Endometrial microvascular endothelial cells (primary cell): ENCODE data around the gene RPS6KA4. TPM values are rescaled to one million over a fixed set of nuclear protein-coding genes. Genes with fewer than 3 reads are reported as not detected.

Experiments
- in situ Hi-C: cut with HindIII; loops from 2 replicates; pipeline ENCODE4 v1.10.0; 2017; ENCODE audit warnings: low sequenced_read_pairs, low pct_unique_long_range_greater_than_20kb; ENCODE audit errors: inconsistent ontology term
- total RNA-seq: library from RNA; depleted of rRNA; stranded (reverse); fragments of >200 nt; gene quantifications from one replicate; pipeline ENCODE4 v1.2.3, GENCODE V29; 2015; ENCODE audit errors: inconsistent ontology term

RPS6KA4 gene
- total RNA-seq, 1 donor from 2014 or later = 69.0 TPM

DNA sequence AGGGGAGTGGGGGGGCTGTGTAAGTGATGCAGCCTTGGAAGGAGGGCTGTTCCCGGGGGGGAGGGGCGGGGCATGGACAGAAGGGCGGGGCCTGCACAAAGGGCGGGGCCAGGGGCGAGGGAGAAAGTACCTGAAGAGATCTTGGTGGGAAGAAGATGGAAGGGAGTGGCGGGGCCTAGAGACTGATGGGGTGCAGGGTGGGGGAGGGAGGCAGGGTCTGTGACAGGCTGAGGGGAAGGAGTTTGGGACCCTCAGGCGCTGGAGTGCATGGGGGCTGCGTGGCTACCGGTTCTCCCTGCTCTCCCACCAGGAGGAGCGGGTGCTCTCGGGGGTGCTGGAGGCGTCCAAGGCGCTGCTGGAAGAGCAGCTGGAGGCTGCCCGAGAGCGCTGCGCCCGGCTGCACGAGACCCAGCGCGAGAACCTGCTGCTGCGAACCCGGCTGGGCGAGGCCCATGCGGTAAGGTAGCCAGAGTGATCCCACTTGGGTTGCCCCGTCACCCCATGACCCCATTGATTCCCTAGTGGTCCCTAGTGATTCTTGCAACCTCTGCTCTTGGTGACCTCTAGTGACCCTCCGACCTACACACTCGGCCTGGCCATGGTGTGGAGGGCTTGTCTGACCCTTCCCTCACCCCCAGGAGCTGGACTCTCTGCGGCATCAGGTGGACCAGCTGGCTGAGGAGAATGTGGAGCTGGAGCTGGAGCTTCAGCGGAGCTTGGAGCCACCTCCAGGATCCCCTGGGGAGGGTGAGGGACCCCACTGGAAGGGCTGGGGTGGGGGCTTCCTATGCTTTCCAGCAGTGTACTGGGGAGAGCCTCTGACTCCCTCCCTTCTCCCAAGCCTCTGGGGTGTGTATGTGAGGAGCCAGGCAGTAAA is 15.9 kb upstream of the RPS6KA4 start:
- in situ Hi-C loops = no loop called here

DNA sequence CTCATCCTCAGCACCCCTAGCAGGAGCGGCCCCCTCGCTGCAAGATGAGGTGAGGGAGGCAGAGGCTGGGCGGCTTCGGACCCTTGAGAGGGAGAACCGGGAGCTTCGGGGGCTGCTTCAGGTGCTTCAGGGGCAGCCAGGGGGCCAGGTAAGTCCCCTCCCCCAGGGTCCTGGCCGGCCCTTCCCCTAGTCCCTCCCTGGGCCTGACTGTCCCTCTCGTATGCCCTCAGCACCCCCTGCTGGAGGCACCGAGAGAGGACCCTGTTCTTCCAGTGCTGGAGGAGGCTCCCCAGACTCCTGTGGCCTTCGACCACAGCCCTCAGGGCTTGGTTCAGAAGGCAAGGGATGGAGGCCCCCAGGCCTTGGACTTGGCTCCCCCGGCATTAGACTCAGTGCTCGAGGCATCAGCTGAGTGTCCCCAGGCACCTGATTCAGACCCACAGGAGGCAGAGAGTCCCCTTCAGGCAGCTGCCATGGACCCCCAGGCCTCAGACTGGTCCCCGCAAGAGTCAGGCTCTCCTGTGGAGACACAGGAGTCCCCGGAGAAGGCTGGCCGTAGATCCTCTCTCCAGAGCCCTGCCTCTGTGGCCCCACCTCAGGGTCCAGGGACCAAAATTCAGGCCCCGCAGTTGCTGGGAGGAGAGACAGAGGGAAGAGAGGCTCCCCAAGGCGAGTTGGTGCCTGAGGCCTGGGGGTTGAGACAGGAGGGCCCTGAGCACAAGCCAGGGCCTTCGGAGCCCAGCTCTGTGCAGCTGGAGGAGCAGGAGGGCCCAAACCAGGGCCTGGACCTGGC is 15.0 kb upstream of the RPS6KA4 start:
- in situ Hi-C loops = no loop called here

DNA sequence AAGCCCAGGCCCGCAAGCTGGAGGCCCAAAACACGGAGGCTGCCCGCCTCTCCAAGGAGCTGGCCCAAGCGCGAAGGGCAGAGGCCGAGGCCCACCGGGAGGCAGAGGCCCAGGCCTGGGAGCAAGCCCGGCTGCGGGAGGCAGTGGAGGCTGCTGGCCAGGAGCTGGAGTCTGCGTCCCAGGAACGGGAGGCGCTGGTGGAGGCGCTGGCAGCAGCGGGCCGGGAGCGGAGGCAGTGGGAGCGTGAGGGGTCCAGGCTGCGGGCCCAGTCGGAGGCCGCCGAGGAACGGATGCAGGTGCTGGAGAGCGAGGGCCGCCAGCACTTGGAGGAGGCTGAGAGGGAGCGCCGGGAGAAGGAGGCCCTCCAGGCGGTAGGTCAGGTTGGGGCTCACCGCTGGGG is 14.2 kb upstream of the RPS6KA4 start:
- in situ Hi-C loops = no loop called here

DNA sequence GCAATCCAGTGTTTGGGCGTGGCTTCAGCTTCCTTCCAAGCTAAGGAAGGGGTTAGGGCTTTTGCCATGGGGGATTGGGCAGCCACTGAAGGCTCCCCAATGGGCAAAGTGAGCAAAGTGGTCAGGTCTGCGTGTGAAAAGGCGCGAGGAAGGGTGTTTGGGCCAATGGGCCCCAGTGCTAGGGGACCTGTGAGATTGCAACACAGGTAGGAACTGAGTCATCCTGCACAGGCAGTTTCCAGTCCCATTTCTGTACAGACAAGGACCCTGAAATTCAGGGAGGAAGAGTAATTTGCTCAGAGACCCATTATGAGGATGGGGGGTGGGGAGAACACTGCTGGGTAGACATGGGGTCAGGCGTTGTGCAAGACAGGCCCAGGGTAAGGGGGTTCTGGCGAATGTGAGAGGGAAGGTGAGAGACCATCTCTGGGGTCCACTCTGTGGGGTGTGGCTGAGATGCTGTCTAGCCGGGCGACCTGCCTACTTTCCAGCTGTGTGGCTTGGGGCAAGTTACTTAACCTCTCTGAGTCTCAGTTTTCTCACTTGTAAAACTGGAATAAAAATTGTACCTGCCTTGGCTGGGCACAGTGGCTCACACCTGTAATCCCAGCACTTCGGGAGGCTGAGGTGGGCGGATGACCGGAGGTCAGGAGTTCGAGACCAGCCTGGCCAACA is 11.6 kb upstream of the RPS6KA4 start:
- in situ Hi-C loops = no loop called here

DNA sequence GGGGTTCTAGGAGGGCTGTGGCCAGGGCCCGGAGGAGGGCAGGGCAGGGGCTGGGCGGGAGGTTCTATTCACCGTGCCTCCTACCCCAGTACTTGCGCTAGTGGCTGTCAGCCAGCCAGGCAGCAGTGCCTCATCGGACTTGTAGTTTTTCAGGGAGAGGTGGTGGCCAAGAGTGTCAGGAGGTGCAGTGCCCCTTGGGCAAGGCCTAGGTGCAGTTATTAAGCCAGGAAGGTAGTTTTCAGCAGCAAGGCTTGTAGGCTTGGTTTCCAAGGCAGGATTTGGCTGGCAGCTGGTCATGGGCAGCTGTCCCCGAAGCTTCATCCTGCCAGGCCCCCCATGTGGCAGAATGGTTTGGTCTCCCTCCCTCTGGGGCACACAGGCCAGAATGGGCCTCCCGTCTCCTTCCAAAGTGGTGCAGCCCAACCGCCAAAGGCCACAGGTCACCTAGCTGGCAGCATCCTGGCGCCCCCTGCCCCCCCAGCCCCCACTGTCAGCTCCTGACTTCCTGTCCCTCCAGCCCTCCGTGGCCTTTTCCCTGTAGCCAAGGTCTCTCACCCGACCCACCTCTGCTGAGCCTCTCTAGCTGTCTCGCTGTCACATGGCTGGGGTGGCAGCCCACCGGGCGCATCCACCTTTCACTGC is 10.5 kb upstream of the RPS6KA4 start:
- in situ Hi-C loops = no loop called here

DNA sequence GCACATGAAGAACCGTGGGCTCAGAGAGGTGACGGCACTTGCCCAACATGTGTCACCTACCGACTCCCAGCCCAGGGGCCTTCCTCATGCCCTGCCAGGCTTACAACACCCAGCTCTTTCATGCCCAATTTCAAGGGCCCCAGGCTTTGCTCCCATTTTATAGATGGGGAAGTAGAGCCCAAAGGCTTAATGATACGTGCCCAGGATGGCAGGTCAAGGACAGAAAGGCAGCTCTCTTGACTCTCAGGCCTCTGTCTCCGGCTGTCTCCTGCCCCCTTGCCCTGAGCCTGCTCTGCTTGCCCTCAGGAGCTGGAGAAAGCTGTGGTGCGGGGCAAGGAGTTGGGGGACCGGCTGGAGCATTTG is 10.0 kb upstream of the RPS6KA4 start:
- in situ Hi-C loops = no loop called here

DNA sequence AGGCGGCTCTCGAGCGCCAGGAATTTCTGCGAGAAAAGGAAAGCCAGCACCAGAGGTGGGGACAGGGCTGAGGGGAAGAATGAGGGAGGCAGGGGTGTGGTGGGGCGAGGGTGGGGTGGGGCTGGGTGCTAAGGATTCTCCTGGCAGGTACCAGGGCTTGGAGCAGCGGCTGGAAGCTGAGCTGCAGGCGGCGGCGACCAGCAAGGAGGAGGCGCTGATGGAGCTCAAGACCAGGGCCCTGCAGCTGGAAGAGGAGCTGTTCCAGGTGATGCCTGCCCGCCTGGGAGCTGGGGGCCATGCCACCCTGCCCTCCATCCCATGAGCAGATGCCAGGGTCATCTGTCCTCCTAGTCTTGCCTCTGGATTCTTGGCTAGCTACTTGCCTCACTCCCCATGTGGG is 9.6 kb upstream of the RPS6KA4 start:
- in situ Hi-C loops = no loop called here

DNA sequence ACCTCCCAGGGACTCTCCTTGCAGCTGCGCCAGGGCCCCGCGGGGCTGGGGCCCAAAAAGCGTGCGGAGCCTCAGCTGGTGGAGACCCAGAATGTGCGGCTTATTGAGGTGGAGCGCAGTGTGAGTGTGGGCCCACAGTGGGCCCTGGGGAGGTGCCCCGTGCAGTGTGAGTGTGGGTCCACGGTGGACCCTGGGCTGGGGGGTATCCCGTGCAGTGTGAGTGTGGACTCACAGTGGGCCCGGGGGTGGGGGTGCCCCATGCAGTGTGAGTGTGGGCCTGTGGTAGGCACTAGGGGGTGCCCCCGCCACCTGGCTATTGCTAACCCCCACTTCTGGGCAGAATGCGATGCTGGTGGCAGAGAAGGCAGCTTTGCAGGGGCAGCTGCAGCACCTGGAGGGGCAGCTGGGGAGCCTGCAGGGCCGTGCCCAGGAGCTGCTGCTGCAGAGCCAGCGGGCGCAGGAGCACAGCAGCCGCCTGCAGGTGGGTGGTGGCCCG is 7.8 kb upstream of the RPS6KA4 start:
- in situ Hi-C loops = no loop called here

DNA sequence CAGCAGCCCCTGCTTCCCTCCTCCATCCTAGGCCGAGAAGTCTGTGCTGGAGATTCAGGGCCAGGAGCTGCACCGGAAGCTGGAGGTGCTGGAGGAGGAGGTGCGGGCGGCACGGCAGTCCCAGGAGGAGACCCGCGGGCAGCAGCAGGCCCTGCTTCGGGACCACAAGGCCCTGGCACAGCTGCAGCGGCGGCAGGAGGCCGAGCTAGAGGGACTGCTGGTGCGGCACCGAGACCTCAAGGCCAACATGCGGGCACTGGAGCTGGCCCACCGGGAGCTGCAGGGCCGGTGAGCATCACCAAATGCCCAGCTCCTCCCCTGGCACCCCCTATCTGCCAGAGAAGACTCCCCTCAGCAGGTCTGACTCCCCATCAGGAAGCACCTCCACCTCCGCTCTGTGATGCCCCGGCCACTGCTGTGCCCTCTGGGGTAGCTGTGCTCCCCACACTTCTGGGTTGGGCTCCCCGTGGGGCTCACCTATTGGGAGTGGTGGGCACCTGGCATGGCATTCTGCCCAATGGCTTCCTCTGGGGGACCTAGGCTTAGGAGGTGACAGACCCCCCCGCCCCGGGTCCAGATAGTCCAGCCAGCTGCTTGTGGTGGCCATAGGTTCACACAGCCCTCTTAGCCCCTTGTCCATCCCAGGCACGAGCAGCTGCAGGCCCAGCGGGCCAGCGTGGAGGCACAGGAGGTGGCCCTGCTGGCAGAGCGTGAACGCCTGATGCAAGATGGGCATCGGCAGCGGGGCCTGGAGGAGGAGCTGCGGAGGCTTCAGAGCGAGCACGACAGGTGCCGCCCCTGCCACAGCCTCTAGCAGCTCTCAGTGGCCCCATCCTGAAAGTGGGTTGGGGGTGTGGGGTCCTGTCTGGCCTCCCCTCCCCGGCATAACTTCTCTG is 6.6 kb upstream of the RPS6KA4 start:
- in situ Hi-C loops = no loop called here

DNA sequence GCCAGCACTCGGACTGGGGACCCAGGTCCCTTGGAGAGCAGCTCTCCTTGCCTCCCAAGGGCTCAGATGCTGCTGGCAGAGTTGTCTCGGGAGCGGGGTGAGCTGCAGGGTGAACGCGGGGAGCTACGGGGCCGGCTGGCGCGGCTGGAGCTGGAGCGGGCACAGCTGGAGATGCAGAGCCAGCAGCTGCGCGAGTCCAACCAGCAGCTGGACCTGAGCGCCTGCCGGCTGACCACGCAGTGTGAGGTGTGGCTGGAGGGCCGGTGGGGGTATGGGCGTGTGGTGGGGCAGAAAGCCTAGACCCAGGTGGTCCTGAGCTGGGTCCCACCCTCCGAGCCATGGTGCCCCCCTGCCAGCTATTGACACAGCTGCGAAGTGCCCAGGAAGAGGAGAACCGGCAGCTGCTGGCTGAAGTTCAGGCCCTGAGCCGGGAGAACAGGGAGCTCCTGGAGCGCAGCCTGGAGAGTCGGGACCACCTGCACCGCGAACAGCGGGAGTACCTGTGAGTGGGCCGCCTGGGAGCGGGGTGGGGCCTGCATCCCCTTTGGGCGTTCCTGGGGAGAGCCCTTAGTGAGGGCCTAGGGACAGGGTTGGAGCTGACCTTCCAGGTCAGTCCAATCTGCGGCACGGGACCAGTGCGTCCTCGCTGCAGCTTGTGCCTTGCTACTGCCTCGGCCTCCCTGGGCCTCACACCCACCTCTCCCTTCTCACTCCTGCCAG is 5.8 kb upstream of the RPS6KA4 start:
- in situ Hi-C loops = no loop called here

DNA sequence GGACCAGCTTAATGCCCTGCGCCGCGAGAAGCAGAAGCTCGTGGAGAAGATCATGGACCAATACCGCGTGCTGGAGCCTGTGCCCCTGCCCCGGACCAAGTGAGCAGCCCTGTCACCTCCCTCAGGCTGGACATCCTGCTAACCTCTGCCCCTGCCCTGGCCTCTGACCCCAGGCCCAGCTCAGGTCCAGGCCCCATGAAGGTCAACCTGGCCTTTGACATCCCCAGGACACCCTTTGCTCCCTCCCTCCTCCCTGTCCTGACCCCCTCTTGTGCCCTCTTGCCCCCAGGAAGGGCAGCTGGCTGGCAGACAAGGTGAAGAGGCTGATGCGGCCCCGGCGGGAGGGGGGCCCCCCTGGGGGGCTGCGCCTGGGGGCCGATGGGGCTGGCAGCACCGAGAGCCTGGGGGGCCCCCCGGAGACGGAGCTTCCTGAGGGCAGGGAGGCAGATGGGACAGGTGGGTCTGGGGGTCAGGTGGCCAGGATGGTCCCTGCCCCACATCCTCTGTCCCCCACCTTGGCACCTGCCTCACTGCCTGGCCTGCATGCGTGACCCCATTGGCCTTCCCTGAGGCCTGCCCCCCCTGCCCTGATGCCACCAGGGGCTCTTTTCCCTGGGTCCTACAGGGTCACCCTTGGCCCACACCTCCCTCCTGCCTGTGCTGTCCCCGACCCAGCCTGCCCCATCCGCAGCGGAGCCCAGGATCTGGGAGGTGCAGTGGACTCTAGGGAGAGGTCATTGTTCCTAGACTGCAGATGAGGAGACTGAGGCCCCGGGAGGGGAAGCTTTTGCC is 5.1 kb upstream of the RPS6KA4 start:
- in situ Hi-C loops = no loop called here

DNA sequence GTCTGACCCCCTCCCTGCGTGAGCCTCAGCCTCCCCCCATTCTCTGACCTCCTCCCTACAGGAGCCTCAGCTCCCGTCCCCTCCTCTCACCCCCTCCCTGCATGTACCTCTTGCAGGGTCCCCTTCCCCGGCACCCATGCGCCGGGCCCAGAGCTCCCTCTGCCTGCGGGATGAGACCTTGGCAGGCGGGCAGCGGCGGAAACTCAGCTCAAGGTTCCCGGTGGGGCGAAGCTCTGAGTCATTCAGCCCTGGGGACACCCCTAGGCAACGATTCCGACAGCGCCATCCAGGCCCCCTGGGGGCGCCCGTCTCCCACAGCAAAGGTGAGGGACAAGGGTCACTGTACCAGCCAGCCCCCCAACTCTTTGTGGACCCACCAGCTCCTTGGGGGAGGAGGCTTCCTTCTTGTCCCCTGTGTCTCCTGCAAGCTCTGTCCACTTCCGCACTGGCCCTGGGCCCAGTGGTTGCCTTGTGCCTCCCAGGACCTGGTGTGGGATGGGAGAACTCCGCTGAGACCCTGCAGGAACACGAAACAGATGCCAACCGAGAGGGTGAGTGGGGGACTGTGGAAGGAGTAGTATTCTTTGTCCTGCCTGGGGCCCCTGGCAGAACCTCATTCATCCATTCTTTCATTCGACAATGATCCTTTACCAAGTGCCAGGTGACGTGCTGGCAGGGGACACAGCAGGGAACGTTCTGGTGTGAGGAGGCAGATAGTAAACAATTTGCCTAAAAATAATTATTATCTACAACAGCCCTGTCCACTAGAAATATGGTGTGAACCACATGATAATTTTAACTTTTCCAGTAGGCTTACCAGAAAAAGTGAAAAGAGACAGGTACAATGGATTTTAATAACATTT is 3.7 kb upstream of the RPS6KA4 start:
- in situ Hi-C loops = no loop called here

DNA sequence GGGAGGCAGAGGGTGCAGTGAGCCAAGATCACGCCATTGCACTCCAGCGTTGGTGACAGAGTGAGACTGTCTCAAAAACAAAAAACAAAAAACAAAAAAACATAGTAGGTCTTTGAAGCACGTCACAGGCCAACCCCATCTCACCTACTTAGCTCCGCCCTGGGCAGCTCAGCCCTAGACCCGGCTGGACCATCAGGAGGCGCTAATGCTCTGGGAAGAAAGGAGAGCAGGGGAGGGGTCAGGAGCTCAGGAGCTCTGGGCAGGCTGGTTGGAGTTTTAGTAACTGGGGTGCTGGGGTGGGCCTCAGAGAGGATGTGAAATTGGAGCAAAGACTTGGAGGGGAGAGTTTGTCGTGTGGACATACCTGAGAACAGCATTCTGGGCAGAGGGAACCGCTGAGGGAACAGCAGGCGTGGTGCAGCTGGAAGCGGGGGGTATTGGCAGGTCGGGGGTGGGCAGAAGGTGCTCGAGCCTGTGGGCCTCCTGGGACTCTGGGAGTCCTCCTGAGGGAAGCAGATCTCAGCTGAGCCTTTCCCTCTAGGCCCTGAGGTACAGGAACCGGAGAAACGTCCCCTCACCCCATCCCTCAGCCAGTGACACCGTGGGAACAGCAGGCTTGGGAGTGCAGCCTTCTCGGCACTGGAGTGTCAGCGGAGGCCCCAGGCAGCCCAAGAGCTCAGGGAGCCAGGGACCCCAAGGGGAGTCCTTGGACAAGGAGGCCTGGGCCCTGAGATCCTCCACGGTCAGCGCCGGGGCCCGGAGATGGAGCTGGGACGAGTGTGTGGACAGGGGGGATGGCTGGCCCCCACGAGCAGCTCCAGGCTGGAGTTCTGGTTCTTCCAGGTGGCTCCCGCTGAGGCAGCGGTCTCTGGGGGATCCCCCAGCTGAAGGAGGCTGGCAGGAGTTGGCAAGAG is 2.2 kb upstream of the RPS6KA4 start:
- in situ Hi-C loops = no loop called here

DNA sequence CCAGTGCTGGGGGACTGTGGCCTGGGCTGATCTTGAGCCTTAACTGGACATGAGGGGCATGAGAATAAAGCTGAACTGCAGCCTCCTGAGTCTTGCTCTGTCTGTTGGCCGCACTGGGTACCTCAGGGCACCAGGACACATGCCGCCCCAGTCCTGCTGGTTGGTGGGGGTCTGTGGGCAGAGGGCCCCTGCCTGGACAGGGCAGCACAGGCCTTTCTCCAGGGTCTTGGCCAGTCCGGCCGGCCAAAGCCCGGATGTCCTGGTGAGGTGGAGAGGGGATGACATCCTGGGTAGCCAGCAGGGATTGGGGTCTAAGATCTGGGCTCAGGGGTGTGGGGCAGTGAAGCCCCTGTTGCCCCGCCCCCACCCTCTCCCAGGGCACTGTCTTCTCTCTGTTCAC is 1.5 kb upstream of the RPS6KA4 start:
- in situ Hi-C loops = no loop called here

DNA sequence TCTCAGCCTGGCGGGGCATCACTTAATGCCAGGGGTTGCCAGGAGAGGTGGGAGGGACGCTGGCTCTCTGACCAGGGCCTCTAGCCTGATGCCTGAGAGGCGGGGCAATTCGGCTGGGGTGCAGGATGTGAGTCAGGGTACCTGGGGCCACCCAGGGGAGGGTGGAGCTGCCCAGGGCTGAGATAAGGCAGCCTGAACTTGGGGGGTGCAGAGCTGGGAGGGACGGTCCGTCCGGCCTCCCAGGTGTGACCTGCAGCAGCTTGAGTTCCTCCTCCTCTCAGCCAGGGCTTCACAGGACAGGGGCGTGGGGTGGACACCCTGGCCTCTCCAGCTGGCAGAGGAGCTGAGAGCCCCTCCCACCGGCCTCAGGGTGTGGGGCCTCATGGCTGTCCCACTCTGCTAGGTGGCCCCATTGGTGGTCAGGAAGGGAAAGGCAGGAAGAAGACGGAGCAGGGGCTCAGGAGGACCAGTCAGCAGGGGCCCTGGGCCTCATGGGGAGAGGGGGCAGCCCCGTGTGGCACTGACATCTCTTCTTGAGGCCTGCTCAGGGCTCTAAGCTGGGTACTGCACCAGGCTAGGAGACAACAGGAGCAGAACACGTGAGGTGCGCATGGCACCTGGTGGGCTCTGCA is 942 bp upstream of the RPS6KA4 start:
- in situ Hi-C loops = no loop called here
